Measurements from ENCODE around the gene PRDX1.

The PRDX1 gene

GRCh38 chr1:45490626-45491486 lies 30.8 kb downstream of the PRDX1 start, which contains the start of gene TESK2 (continued):
- TF ChIP-seq ZNF529 (tag by site-specific recombination; IDR thresholded peaks at IDR 0.05; ENCODE audit: insufficient replicate concordance) (no peak), ZNF16 (tag by site-specific recombination; IDR thresholded peaks at IDR 0.05; ENCODE audit: low read depth) (no peak), ZNF184 (tag by site-specific recombination; IDR thresholded peaks at IDR 0.05) (no peak), AEBP2 (tag by site-specific recombination; IDR thresholded peaks at IDR 0.05; ENCODE audit: borderline replicate concordance) (no peak), ZNF324 (tag by site-specific recombination; IDR thresholded peaks at IDR 0.05) (peak; percentile 58), ZBTB48 (tag by site-specific recombination; IDR thresholded peaks at IDR 0.05) (peak; percentile 88), KLF16 (tag by site-specific recombination; IDR thresholded peaks at IDR 0.05) (peak; percentile 82), ZNF623 (tag by site-specific recombination; IDR thresholded peaks at IDR 0.05) (0 out of 2 replicates have a peak, but pooled peaks have one; percentile 23), ZNF664 (tag by site-specific recombination; IDR thresholded peaks at IDR 0.05) (no peak), ZNF140 (tag by site-specific recombination; IDR thresholded peaks at IDR 0.05) (no peak), KLF9 (tag by site-specific recombination; IDR thresholded peaks at IDR 0.05; ENCODE audit: low read depth) (peak; percentile 93), ZBTB44 (tag by site-specific recombination; IDR thresholded peaks at IDR 0.05) (no peak), ZBTB26 (tag by site-specific recombination; optimal IDR thresholded peaks at IDR 0.05) (peak; percentile 72), ZIC2 (tag by site-specific recombination; IDR thresholded peaks at IDR 0.05) (peak; percentile 80), ZBTB20 (tag by site-specific recombination; IDR thresholded peaks at IDR 0.05) (peak; percentile 95), ZNF701 (tag by site-specific recombination; IDR thresholded peaks at IDR 0.05) (no peak), BCL6B (tag by site-specific recombination; IDR thresholded peaks at IDR 0.05) (0 out of 2 replicates have a peak, but pooled peaks have one; percentile 2), ZNF629 (tag by site-specific recombination; IDR thresholded peaks at IDR 0.05) (peak; percentile 54), ZNF211 (tag by site-specific recombination; IDR thresholded peaks at IDR 0.05; ENCODE audit: low read depth) (no peak), SCRT1 (tag by site-specific recombination; IDR thresholded peaks at IDR 0.05; ENCODE audit: borderline replicate concordance) (no peak), INSM2 (tag by site-specific recombination; IDR thresholded peaks at IDR 0.05) (peak; percentile 61; the same call in 1 of the 2 replicates), ZNF704 (tag by site-specific recombination; IDR thresholded peaks at IDR 0.05) (no peak), SP7 (tag by site-specific recombination; IDR thresholded peaks at IDR 0.05) (peak; percentile 77), ZNF785 (tag by site-specific recombination; IDR thresholded peaks at IDR 0.05) (0 out of 2 replicates have a peak, but pooled peaks have one; percentile 38), ZNF488 (tag by site-specific recombination; IDR thresholded peaks at IDR 0.05) (no peak), ELK4 (IDR thresholded peaks at IDR 0.05; ENCODE audit: borderline replicate concordance, low read depth, low read length) (no peak), ZNF423 (tag by site-specific recombination; IDR thresholded peaks at IDR 0.05) (no peak)

Data from HEK293 (cell line).